Rectal smooth muscle tissue (tissue), 1 donor: ENCODE measurements around the gene JMY.

Experiments used
- H3K27ac ChIP-seq: one replicate; pipeline ENCODE4 v1.7.0; 2013; ENCODE audit warnings: low read depth, low read length, inconsistent platforms
- H3K27me3 ChIP-seq: one replicate; pipeline ENCODE4 v1.7.0; 2013; ENCODE audit warnings: low read length; ENCODE audit not compliant: control insufficient read depth, insufficient read depth
- H3K36me3 ChIP-seq: one replicate; pipeline ENCODE4 v1.7.0; 2013; ENCODE audit warnings: low read length; ENCODE audit not compliant: control insufficient read depth, insufficient read depth
- H3K4me1 ChIP-seq: one replicate; pipeline ENCODE4 v1.7.0; 2013; ENCODE audit warnings: low read length; ENCODE audit not compliant: control insufficient read depth, insufficient read depth
- H3K4me3 ChIP-seq: one replicate; pipeline ENCODE4 v1.7.0; 2013; ENCODE audit warnings: low read length
- H3K9ac ChIP-seq: one replicate; pipeline ENCODE4 v1.7.0; 2013; ENCODE audit warnings: low read length

Gene JMY

GRCh38 chr5:79273341-79273740, 37.4 kb downstream of the JMY start:
- Histone ChIP-seq H3K9ac (no peak overlapping the region), H3K36me3 (no peaks in the 10 kb centered on the region), H3K4me3 (no peak overlapping the region), H3K27me3 (no peaks in the 10 kb centered on the region), H3K4me1 (no peaks in the 10 kb centered on the region), H3K27ac (no peak overlapping the region)

- Histone ChIP-seq H3K4me1 (no peaks in the 10 kb centered on the region), H3K4me3 (no peak overlapping the region), H3K27ac (no peak overlapping the region), H3K27me3 (no peaks in the 10 kb centered on the region), H3K9ac (no peak overlapping the region), H3K36me3 (peaks cover 3% of the 10 kb centered on the region)
These were observed 48.9 kb downstream of the JMY start for GRCh38 chr5:79284846-79285245.

- peak overlapping the region; percentile 15 for H3K4me3 ChIP-seq
- H3K27me3 ChIP-seq: no peaks in the 10 kb centered on the region
- no peak overlapping the region for H3K9ac ChIP-seq
- H3K4me1 ChIP-seq: no peaks in the 10 kb centered on the region
- no peaks in the 10 kb centered on the region for H3K36me3 ChIP-seq
- peak overlapping the region; percentile 55 for H3K27ac ChIP-seq
These were observed 49.4 kb downstream of the JMY start for GRCh38 chr5:79285285-79285684.

- Histone ChIP-seq H3K27me3 (no peaks in the 10 kb centered on the region), H3K27ac (peak overlapping the region; percentile 55), H3K4me3 (peak overlapping the region; percentile 15), H3K36me3 (no peaks in the 10 kb centered on the region), H3K9ac (no peak overlapping the region), H3K4me1 (no peaks in the 10 kb centered on the region)
These were observed 49.9 kb downstream of the JMY start for GRCh38 chr5:79285833-79286232.

- H3K27ac ChIP-seq: no peak overlapping the region
- no peak overlapping the region for H3K9ac ChIP-seq
- H3K4me1 ChIP-seq: no peaks in the 10 kb centered on the region
- no peaks in the 10 kb centered on the region for H3K36me3 ChIP-seq
- H3K27me3 ChIP-seq: no peaks in the 10 kb centered on the region
- H3K4me3 ChIP-seq: no peak overlapping the region
These were observed 51.4 kb downstream of the JMY start for GRCh38 chr5:79287380-79287779.

GRCh38 chr5:79287907-79288306, 52.0 kb downstream of the JMY start:
- H3K9ac ChIP-seq: no peak overlapping the region
- no peak overlapping the region for H3K27ac ChIP-seq
- H3K4me3 ChIP-seq: no peak overlapping the region
- no peaks in the 10 kb centered on the region for H3K36me3 ChIP-seq
- no peaks in the 10 kb centered on the region for H3K27me3 ChIP-seq
- no peaks in the 10 kb centered on the region for H3K4me1 ChIP-seq

- Histone ChIP-seq H3K36me3 (no peaks in the 10 kb centered on the region), H3K9ac (no peak overlapping the region), H3K27me3 (no peaks in the 10 kb centered on the region), H3K4me1 (no peaks in the 10 kb centered on the region), H3K27ac (no peak overlapping the region), H3K4me3 (no peak overlapping the region)
These were observed 59.1 kb downstream of the JMY start for GRCh38 chr5:79295029-79295428.

- Histone ChIP-seq H3K36me3 (peaks cover 3% of the 10 kb centered on the region), H3K4me1 (no peaks in the 10 kb centered on the region), H3K4me3 (no peak overlapping the region), H3K27me3 (no peaks in the 10 kb centered on the region), H3K27ac (no peak overlapping the region), H3K9ac (no peak overlapping the region)
These were observed 61.7 kb downstream of the JMY start for GRCh38 chr5:79297661-79298060.

GRCh38 chr5:79301046-79301712, 65.2 kb downstream of the JMY start:
- Histone ChIP-seq H3K4me1 (no peaks in the 10 kb centered on the region), H3K4me3 (no peak overlapping the region), H3K9ac (no peak overlapping the region), H3K27me3 (no peaks in the 10 kb centered on the region), H3K36me3 (peaks cover 3% of the 10 kb centered on the region), H3K27ac (no peak overlapping the region)

GRCh38 chr5:79302454-79302853, 66.5 kb downstream of the JMY start:
- no peak overlapping the region for H3K27ac ChIP-seq
- H3K9ac ChIP-seq: no peak overlapping the region
- peaks cover 7% of the 10 kb centered on the region for H3K36me3 ChIP-seq
- no peaks in the 10 kb centered on the region for H3K4me1 ChIP-seq
- H3K27me3 ChIP-seq: no peaks in the 10 kb centered on the region
- H3K4me3 ChIP-seq: no peak overlapping the region

- Histone ChIP-seq H3K4me1 (no peaks in the 10 kb centered on the region), H3K36me3 (peaks cover 4% of the 10 kb centered on the region), H3K9ac (no peak overlapping the region), H3K27ac (no peak overlapping the region), H3K27me3 (no peaks in the 10 kb centered on the region), H3K4me3 (no peak overlapping the region)
These were observed 69.8 kb downstream of the JMY start for GRCh38 chr5:79305706-79306105.

GRCh38 chr5:79318935-79319614, 83.1 kb downstream of the JMY start:
- Histone ChIP-seq H3K4me3 (no peak overlapping the region), H3K27me3 (no peaks in the 10 kb centered on the region), H3K36me3 (peaks cover 15% of the 10 kb centered on the region), H3K27ac (no peak overlapping the region), H3K9ac (no peak overlapping the region), H3K4me1 (no peaks in the 10 kb centered on the region)

- Histone ChIP-seq H3K36me3 (no peaks in the 10 kb centered on the region), H3K4me3 (no peak overlapping the region), H3K9ac (no peak overlapping the region), H3K4me1 (no peaks in the 10 kb centered on the region), H3K27ac (no peak overlapping the region), H3K27me3 (no peaks in the 10 kb centered on the region)
These were observed 93.5 kb downstream of the JMY start for GRCh38 chr5:79329453-79329852.
